ENCODE results near the gene MICU1. TPM values are rescaled to one million over a fixed set of nuclear protein-coding genes. Genes with fewer than 3 reads are reported as not detected.

MICU1 gene
- total RNA-seq, 1 experiment from 2014 or later: 36.0 TPM

GRCh38 chr10:72389014-72389413 is 236.9 kb downstream of the MICU1 start:
- Mint-ChIP-seq H3K27ac (no peak overlapping the region), H3K4me1 (peaks cover 20% of the 10 kb centered on the region), H3K9me3 (no peaks in the 10 kb centered on the region), H3K36me3 (no peaks in the 10 kb centered on the region), H3K27me3 (ENCODE audit: low read depth) (no peaks in the 10 kb centered on the region), H3K4me3 (no peak overlapping the region)
- TF ChIP-seq, protein P1, sequence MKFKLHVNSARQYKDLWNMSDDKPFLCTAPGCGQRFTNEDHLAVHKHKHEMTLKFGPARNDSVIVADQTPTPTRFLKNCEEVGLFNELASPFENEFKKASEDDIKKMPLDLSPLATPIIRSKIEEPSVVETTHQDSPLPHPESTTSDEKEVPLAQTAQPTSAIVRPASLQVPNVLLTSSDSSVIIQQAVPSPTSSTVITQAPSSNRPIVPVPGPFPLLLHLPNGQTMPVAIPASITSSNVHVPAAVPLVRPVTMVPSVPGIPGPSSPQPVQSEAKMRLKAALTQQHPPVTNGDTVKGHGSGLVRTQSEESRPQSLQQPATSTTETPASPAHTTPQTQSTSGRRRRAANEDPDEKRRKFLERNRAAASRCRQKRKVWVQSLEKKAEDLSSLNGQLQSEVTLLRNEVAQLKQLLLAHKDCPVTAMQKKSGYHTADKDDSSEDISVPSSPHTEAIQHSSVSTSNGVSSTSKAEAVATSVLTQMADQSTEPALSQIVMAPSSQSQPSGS (CRISPR knock-in tag; IDR thresholded peaks at IDR 0.05; ENCODE audit: borderline replicate concordance, low read depth): no peak
- TF ChIP-seq RELA (CRISPR knock-in tag; IDR thresholded peaks at IDR 0.05; ENCODE audit: borderline replicate concordance) (no peak), FOXK1 (CRISPR knock-in tag; IDR thresholded peaks at IDR 0.05) (no peak), JAZF1 (CRISPR knock-in tag; IDR thresholded peaks at IDR 0.05) (no peak), CREB1 (CRISPR knock-in tag; IDR thresholded peaks at IDR 0.05) (no peak), NR3C1 (CRISPR knock-in tag; conservative IDR thresholded peaks at IDR 0.05; ENCODE audit: low read depth) (no peak), ELF4 (CRISPR knock-in tag; IDR thresholded peaks at IDR 0.05; ENCODE audit: low read depth) (no peak), E2F5 (CRISPR knock-in tag; IDR thresholded peaks at IDR 0.05) (no peak), ZNF263 (CRISPR knock-in tag; IDR thresholded peaks at IDR 0.05; ENCODE audit: low read depth) (no peak), ZNF423 (CRISPR knock-in tag; IDR thresholded peaks at IDR 0.05) (no peak), ATF1 (CRISPR knock-in tag; IDR thresholded peaks at IDR 0.05) (no peak), TEAD4 (CRISPR knock-in tag; IDR thresholded peaks at IDR 0.05) (no peak), RORB (CRISPR knock-in tag; IDR thresholded peaks at IDR 0.05) (no peak)
- TF ChIP-seq, protein P2, sequence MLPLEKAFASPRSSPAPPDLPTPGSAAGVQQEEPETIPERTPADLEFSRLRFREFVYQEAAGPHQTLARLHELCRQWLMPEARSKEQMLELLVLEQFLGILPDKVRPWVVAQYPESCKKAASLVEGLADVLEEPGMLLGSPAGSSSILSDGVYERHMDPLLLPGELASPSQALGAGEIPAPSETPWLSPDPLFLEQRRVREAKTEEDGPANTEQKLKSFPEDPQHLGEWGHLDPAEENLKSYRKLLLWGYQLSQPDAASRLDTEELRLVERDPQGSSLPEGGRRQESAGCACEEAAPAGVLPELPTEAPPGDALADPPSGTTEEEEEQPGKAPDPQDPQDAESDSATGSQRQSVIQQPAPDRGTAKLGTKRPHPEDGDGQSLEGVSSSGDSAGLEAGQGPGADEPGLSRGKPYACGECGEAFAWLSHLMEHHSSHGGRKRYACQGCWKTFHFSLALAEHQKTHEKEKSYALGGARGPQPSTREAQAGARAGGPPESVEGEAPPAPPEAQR (CRISPR knock-in tag; IDR thresholded peaks at IDR 0.05): no peak
- TF ChIP-seq, protein P3, sequence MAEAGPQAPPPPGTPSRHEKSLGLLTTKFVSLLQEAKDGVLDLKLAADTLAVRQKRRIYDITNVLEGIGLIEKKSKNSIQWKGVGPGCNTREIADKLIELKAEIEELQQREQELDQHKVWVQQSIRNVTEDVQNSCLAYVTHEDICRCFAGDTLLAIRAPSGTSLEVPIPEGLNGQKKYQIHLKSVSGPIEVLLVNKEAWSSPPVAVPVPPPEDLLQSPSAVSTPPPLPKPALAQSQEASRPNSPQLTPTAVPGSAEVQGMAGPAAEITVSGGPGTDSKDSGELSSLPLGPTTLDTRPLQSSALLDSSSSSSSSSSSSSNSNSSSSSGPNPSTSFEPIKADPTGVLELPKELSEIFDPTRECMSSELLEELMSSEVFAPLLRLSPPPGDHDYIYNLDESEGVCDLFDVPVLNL (CRISPR knock-in tag; IDR thresholded peaks at IDR 0.05; ENCODE audit: borderline replicate concordance, low read depth): no peak
- ATAC-seq (no peak), DNase-seq (ENCODE audit: low spot score) (no peak)
- ChIA-PET POLR2A (no interaction called here), CTCF (interaction anchor here (1.2 kb wide), 1 partner anchor 14 kb away, joined by 6 read pairs; no protein-coding TSS in a partner anchor)

DNA sequence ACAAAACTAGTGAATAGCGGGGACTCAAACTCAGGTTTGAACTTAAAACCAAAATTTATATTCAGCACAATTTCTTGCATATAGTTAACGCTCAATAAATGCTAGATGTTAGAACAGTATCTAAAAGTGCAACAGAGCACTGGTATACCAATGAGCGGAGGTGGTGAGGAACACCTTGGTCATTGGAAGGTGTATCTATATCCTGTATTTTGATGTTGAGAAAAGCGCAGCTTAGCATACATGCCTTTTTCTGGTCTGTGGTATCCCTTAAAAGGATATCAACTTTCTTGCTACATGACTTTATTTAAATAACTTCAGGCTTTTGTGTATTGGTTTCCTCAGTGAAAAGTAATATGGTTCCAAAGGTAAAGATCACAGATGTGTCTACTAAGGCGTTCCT is 237.8 kb downstream of the MICU1 start:
- no peaks in the 10 kb centered on the region for H3K36me3 Mint-ChIP-seq
- ATAC-seq: no peak
- CTCF ChIA-PET: interaction anchor here (0.9 to 1.2 kb wide), 2 partner anchors 13 to 24 kb away, joined by 3 to 6 read pairs; no protein-coding TSS in a partner anchor
- POLR2A ChIA-PET: no interaction called here
- no peak overlapping the region for H3K27ac Mint-ChIP-seq
- H3K9me3 Mint-ChIP-seq: no peaks in the 10 kb centered on the region
- H3K4me1 Mint-ChIP-seq: peaks cover 20% of the 10 kb centered on the region
- no peak overlapping the region for H3K4me3 Mint-ChIP-seq
- DNase-seq (ENCODE audit: low spot score): no peak
- H3K27me3 Mint-ChIP-seq (ENCODE audit: low read depth): no peaks in the 10 kb centered on the region
- TF ChIP-seq, protein P2 (CRISPR knock-in tag; IDR thresholded peaks at IDR 0.05): no peak
- TF ChIP-seq HMGXB4 (CRISPR knock-in tag; IDR thresholded peaks at IDR 0.05): no peak
- TF ChIP-seq CREB1 (CRISPR knock-in tag; IDR thresholded peaks at IDR 0.05): no peak
- TF ChIP-seq, protein P4, sequence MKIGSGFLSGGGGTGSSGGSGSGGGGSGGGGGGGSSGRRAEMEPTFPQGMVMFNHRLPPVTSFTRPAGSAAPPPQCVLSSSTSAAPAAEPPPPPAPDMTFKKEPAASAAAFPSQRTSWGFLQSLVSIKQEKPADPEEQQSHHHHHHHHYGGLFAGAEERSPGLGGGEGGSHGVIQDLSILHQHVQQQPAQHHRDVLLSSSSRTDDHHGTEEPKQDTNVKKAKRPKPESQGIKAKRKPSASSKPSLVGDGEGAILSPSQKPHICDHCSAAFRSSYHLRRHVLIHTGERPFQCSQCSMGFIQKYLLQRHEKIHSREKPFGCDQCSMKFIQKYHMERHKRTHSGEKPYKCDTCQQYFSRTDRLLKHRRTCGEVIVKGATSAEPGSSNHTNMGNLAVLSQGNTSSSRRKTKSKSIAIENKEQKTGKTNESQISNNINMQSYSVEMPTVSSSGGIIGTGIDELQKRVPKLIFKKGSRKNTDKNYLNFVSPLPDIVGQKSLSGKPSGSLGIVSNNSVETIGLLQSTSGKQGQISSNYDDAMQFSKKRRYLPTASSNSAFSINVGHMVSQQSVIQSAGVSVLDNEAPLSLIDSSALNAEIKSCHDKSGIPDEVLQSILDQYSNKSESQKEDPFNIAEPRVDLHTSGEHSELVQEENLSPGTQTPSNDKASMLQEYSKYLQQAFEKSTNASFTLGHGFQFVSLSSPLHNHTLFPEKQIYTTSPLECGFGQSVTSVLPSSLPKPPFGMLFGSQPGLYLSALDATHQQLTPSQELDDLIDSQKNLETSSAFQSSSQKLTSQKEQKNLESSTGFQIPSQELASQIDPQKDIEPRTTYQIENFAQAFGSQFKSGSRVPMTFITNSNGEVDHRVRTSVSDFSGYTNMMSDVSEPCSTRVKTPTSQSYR (CRISPR knock-in tag; IDR thresholded peaks at IDR 0.05): no peak
- TF ChIP-seq SP1 (CRISPR knock-in tag; conservative IDR thresholded peaks at IDR 0.05): no peak
- no peak for TF ChIP-seq ZNF423 (CRISPR knock-in tag; IDR thresholded peaks at IDR 0.05)
- TF ChIP-seq MLX (CRISPR knock-in tag; IDR thresholded peaks at IDR 0.05): no peak
- no peak for TF ChIP-seq ZBTB21 (CRISPR knock-in tag; IDR thresholded peaks at IDR 0.05; ENCODE audit: borderline replicate concordance)
- TF ChIP-seq, protein P5, sequence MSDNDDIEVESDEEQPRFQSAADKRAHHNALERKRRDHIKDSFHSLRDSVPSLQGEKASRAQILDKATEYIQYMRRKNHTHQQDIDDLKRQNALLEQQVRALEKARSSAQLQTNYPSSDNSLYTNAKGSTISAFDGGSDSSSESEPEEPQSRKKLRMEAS (CRISPR knock-in tag; IDR thresholded peaks at IDR 0.05): no peak
- TF ChIP-seq TP53 (CRISPR knock-in tag; IDR thresholded peaks at IDR 0.05): no peak
- TF ChIP-seq NR3C1 (CRISPR knock-in tag; conservative IDR thresholded peaks at IDR 0.05; ENCODE audit: low read depth): no peak
- no peak for TF ChIP-seq ATF1 (CRISPR knock-in tag; IDR thresholded peaks at IDR 0.05)
